GDM1 (cell line): Measurements from ENCODE around the gene TMEM187.
A peak's percentile ranks its signal among the peaks of the same experiment; 100 is the strongest.

Experiments
- DNase-seq: peaks from one replicate; lab custom pipeline; 2025; lab: John Stamatoyannopoulos, UW

TMEM187 gene

GRCh38 chrX:154000051-154000450 lies 27.5 kb downstream of the TMEM187 start:
- no peak for DNase-seq

GRCh38 chrX:154002215-154002719 lies 29.7 kb downstream of the TMEM187 start:
- peak; percentile 67 for DNase-seq

GRCh38 chrX:154004315-154004714 lies 31.8 kb downstream of the TMEM187 start:
- DNase-seq = no peak

GRCh38 chrX:154006947-154007346 lies 34.4 kb downstream of the TMEM187 start:
- no peak for DNase-seq

GRCh38 chrX:154008521-154008920 lies 36.0 kb downstream of the TMEM187 start:
- DNase-seq = no peak

GRCh38 chrX:154010330-154011087 lies 38.0 kb downstream of the TMEM187 start:
- no peak for DNase-seq

- no peak for DNase-seq
Measured at GRCh38 chrX:154011376-154012335, 39.1 kb downstream of the TMEM187 start.

- no peak for DNase-seq
Measured at GRCh38 chrX:154012336-154012991, 39.9 kb downstream of the TMEM187 start.

GRCh38 chrX:154013001-154013421 lies 40.5 kb downstream of the TMEM187 start:
- DNase-seq = no peak

GRCh38 chrX:154013614-154014360 lies 41.2 kb downstream of the TMEM187 start:
- DNase-seq = peak; percentile 42

- no peak for DNase-seq
Measured at GRCh38 chrX:154014429-154015380, 42.2 kb downstream of the TMEM187 start.

GRCh38 chrX:154015581-154016264 lies 43.2 kb downstream of the TMEM187 start:
- no peak for DNase-seq

GRCh38 chrX:154016366-154017076 lies 44.0 kb downstream of the TMEM187 start:
- no peak for DNase-seq

GRCh38 chrX:154017766-154018517 lies 45.4 kb downstream of the TMEM187 start:
- DNase-seq = no peak

- no peak for DNase-seq
Measured at GRCh38 chrX:154018518-154019060, 46.0 kb downstream of the TMEM187 start.

GRCh38 chrX:154019061-154019621 lies 46.6 kb downstream of the TMEM187 start:
- DNase-seq = no peak
